Vagina (tissue), 2 donors: ENCODE measurements around the gene NFIA. TPM values are rescaled to one million over a fixed set of nuclear protein-coding genes. Genes with fewer than 3 reads are reported as not detected.

Source experiments
- DNase-seq, 2 donors: peaks; one replicate each; pipeline ENCODE4 v3.0.0-alpha.2; 2017; ENCODE audit errors: extremely low spot score in 2 of 2
- H3K27ac ChIP-seq: fragments of 200-600 bp; sonication (generic); one replicate; pipeline ENCODE4 v1.5.1; 2019
- H3K27me3 ChIP-seq: fragments of 200-600 bp; sonication (generic); one replicate; pipeline ENCODE4 v1.5.1; 2019
- H3K36me3 ChIP-seq, 2 donors: fragments of 200-600 bp; sonication (generic); one replicate each; pipeline ENCODE4 v1.5.1; 2017 to 2019
- H3K4me1 ChIP-seq: fragments of 200-600 bp; sonication (generic); one replicate; pipeline ENCODE4 v1.5.1; 2019
- H3K4me3 ChIP-seq, 2 donors: fragments of 200-600 bp; sonication (generic); 1 replicate in 1 of 2; 2 replicates in 1 of 2; pipeline ENCODE4 v1.5.1; 2016 to 2019
- H3K9me3 ChIP-seq: fragments of 200-600 bp; sonication (generic); one replicate; pipeline ENCODE4 v1.5.1; 2019
- CTCF ChIP-seq, 3 experiments: fragments of 450-650 bp in 2 of 3; fragments of 200-600 bp in 1 of 3; sonication (generic) in 1 of 3; IDR thresholded peaks; one replicate each; pipeline ENCODE4 v1.5.1; 2017 to 2019; ENCODE audit warnings: antibody characterized with exemption in 3 of 3, mild to moderate bottlenecking in 2 of 3, moderate library complexity in 2 of 3
- POLR2A ChIP-seq, 2 donors: fragments of 450-650 bp; IDR thresholded peaks; one replicate each; pipeline ENCODE4 v1.6.1; 2017; ENCODE audit warnings: antibody characterized with exemption in 2 of 2, mild to moderate bottlenecking in 2 of 2, moderate library complexity in 2 of 2
- POLR2AphosphoS5 ChIP-seq, 2 donors: sonication (generic); formaldehyde crosslinking; IDR thresholded peaks; one replicate each; pipeline ENCODE4 v1.9.0; 2017; ENCODE audit warnings: antibody characterized with exemption in 2 of 2, mild to moderate bottlenecking in 2 of 2, low read depth in 1 of 2; ENCODE audit not compliant: insufficient read depth in 1 of 2
- intact Hi-C: fragments of 100-400 bp; cut with DNase I; formaldehyde crosslinking; loops from one replicate; pipeline ENCODE4 v1.15.1; 2023
- total RNA-seq: library from RNA; depleted of rRNA; stranded (reverse); fragments of >200 nt; gene quantifications from one replicate; pipeline ENCODE4 v1.2.3, GENCODE V29; 2016

The NFIA gene
- total RNA-seq, 1 donor from 2014 or later = 59.2 TPM

GRCh38 chr1:61436016-61436415 is 353.7 kb downstream of the NFIA start:
- Histone ChIP-seq H3K9me3 (no peaks in the 10 kb centered on the region), H3K27me3 (no peaks in the 10 kb centered on the region), H3K4me3 (no peak overlapping the region), H3K36me3 (no peaks in the 10 kb centered on the region), H3K4me1 (peaks cover 26% of the 10 kb centered on the region), H3K27ac (no peak overlapping the region)
- intact Hi-C loops = no loop called here
- DNase-seq = no peak
- TF ChIP-seq POLR2AphosphoS5 (IDR thresholded peaks at IDR 0.05; ENCODE audit: insufficient read depth in 1 of 2, low read depth in 1 of 2) (no peak), CTCF (IDR thresholded peaks at IDR 0.05) (no peak), POLR2A (IDR thresholded peaks at IDR 0.05) (no peak)

DNA sequence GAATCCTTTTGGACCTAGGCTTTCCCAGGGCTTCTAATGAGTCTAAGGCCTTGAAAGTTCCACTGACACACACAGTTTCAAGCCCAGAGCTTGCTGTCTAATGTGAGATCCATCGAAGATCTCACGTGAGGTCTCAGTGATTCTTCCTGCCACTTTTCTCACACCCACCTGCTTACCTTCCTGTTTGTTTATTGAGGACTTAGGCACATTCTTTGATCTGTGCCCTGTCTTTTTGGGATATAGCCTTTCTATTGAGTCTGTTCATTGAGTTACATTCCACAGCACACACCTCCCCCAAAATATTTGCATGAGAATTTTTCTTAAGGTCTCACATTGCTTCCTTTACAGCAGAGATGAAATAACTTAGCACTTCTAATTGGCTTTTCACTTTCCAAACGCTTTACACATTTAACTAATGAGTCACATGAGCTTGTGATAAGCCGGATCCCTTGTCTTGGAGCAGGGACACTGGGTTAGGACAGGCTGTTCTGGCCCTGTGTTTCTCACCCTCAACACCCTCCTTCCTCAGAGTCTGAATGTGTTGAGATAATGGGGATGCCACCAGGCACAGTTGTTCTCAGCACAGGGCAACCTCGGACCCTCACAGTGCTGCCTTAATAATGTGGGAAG is 354.2 kb downstream of the NFIA start:
- H3K36me3 ChIP-seq = no peaks in the 10 kb centered on the region
- H3K4me3 ChIP-seq = no peak overlapping the region
- no peak for DNase-seq
- intact Hi-C loops = no loop called here
- TF ChIP-seq POLR2A (IDR thresholded peaks at IDR 0.05) (no peak), POLR2AphosphoS5 (IDR thresholded peaks at IDR 0.05; ENCODE audit: insufficient read depth in 1 of 2, low read depth in 1 of 2) (no peak), CTCF (IDR thresholded peaks at IDR 0.05) (no peak)
- H3K9me3 ChIP-seq = no peaks in the 10 kb centered on the region
- peaks cover 26% of the 10 kb centered on the region for H3K4me1 ChIP-seq
- H3K27me3 ChIP-seq = no peaks in the 10 kb centered on the region
- H3K27ac ChIP-seq = no peak overlapping the region

DNA sequence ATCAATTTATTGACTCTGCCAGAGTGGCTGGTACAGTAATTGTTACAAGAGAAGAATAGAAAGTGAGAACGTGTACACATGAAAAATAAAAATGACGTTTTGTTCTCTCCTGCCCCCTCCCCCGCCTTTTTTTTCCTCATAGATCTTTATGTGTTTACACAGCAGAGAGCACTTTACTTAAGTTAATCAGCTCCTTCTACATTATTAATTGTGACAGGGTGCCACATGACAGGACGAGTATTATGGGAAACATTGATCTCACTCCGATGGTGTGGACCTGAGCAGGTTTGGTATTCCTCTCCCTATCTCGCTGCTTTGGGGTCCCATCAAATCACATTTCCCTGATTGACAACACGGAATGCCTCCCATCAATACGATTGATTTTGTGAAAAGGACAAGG is 356.9 kb downstream of the NFIA start:
- Histone ChIP-seq H3K4me3 (no peak overlapping the region), H3K27me3 (no peaks in the 10 kb centered on the region), H3K36me3 (no peaks in the 10 kb centered on the region), H3K4me1 (peaks cover 19% of the 10 kb centered on the region), H3K27ac (no peak overlapping the region), H3K9me3 (no peaks in the 10 kb centered on the region)
- TF ChIP-seq CTCF (IDR thresholded peaks at IDR 0.05) = no peak
- TF ChIP-seq POLR2AphosphoS5 (IDR thresholded peaks at IDR 0.05; ENCODE audit: insufficient read depth in 1 of 2, low read depth in 1 of 2) = no peak
- no peak for TF ChIP-seq POLR2A (IDR thresholded peaks at IDR 0.05)
- intact Hi-C loops = no loop called here
- no peak for DNase-seq

DNA sequence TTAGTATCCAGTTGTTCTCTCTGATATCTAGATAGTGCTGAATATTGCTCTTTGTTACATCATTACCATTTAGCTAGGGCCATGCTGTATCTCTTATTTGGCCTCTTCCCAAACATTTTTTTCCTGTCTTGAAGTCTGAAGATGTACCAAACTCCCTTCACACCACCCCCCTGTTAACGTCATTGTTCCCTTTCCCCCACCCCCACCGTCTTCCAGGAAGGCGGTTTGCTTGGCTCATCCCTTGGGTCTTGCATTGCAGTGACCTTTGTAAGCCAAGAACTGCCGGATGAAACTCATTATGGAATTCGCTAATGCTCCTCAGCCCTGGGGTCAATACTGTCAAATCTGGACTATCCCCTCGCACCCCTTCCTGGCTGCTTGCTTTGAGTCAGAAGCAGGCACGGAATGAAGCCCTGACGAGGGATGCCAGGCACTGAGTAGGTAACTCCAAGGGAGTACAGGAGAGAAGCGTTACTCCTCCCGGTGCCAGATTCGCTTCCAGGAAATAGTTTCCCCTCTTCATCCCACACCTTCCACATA is 359.4 kb downstream of the NFIA start:
- H3K9me3 ChIP-seq = no peaks in the 10 kb centered on the region
- no peak overlapping the region for H3K27ac ChIP-seq
- H3K27me3 ChIP-seq = no peaks in the 10 kb centered on the region
- no peaks in the 10 kb centered on the region for H3K36me3 ChIP-seq
- no peak for TF ChIP-seq POLR2AphosphoS5 (IDR thresholded peaks at IDR 0.05; ENCODE audit: insufficient read depth in 1 of 2, low read depth in 1 of 2)
- no peak for TF ChIP-seq POLR2A (IDR thresholded peaks at IDR 0.05)
- no peak for TF ChIP-seq CTCF (IDR thresholded peaks at IDR 0.05)
- no peak overlapping the region for H3K4me3 ChIP-seq
- peaks cover 15% of the 10 kb centered on the region for H3K4me1 ChIP-seq
- no peak for DNase-seq
- intact Hi-C loops = no loop called here

GRCh38 chr1:61442544-61442943 is 360.2 kb downstream of the NFIA start:
- H3K36me3 ChIP-seq = no peaks in the 10 kb centered on the region
- H3K27ac ChIP-seq = no peak overlapping the region
- H3K4me1 ChIP-seq = peaks cover 16% of the 10 kb centered on the region
- no peaks in the 10 kb centered on the region for H3K9me3 ChIP-seq
- DNase-seq = no peak
- intact Hi-C loops = no loop called here
- H3K27me3 ChIP-seq = no peaks in the 10 kb centered on the region
- TF ChIP-seq CTCF (IDR thresholded peaks at IDR 0.05) (no peak), POLR2A (IDR thresholded peaks at IDR 0.05) (no peak), POLR2AphosphoS5 (IDR thresholded peaks at IDR 0.05; ENCODE audit: insufficient read depth in 1 of 2, low read depth in 1 of 2) (no peak)
- no peak overlapping the region for H3K4me3 ChIP-seq
